OCI-LY7 (cell line): ENCODE data around the gene RAMP1. TPM values are rescaled to one million over a fixed set of nuclear protein-coding genes. Genes with fewer than 3 reads are reported as not detected.

Source experiments
- BruUV-seq: library from RNA; stranded (reverse); fragments of 400-500 nt; replicated peaks from 2 replicates; lab custom pipeline; 2021; lab: Mats Ljungman, UMichigan
- CTCF ChIA-PET: fragments of 300-600 bp; sonication (Branson Sonifier 250); formaldehyde crosslinking; loops from one replicate; lab custom pipeline; 2022; ENCODE audit warnings: antibody characterized with exemption; ENCODE audit not compliant: unreplicated experiment; lab: Charles Lee
- POLR2A ChIA-PET: fragments of 300-600 bp; sonication (Branson Sonifier 250); formaldehyde crosslinking; loops from one replicate; lab custom pipeline; 2022; ENCODE audit warnings: antibody characterized with exemption; lab: Charles Lee
- DNase-seq: peaks from one replicate; pipeline ENCODE4 v3.0.0-alpha.2; 2015; ENCODE audit warnings: low spot score
- H2AFZ ChIP-seq: fragments of 200-600 bp; sonication (generic), shearing (Covaris generic); 2 replicates; pipeline ENCODE4 v1.6.1; 2014; ENCODE audit warnings: mild to moderate bottlenecking, antibody characterized with exemption, low read length, moderate library complexity
- H3K27ac ChIP-seq: fragments of 200-600 bp; sonication (generic); 2 replicates; pipeline ENCODE4 v1.5.1; 2014; ENCODE audit warnings: mixed run types, low read depth, mild to moderate bottlenecking, moderate library complexity, low read length, inconsistent platforms; ENCODE audit not compliant: poor library complexity, severe bottlenecking
- H3K36me3 ChIP-seq: fragments of 200-600 bp; sonication (generic); 2 replicates; pipeline ENCODE4 v1.6.1; 2014; ENCODE audit warnings: mild to moderate bottlenecking, antibody characterized with exemption, low read length, moderate library complexity, mixed read lengths; ENCODE audit not compliant: insufficient read depth
- H3K4me1 ChIP-seq: fragments of 200-600 bp; sonication (generic); 2 replicates; pipeline ENCODE4 v1.5.1; 2014; ENCODE audit warnings: mild to moderate bottlenecking, low read length; ENCODE audit not compliant: insufficient read depth, poor library complexity, severe bottlenecking
- H3K4me2 ChIP-seq: fragments of 200-600 bp; sonication (generic); 2 replicates; pipeline ENCODE4 v1.6.1; 2014; ENCODE audit warnings: mild to moderate bottlenecking, low read length
- H3K4me3 ChIP-seq: fragments of 200-600 bp; sonication (generic); 2 replicates; pipeline ENCODE4 v1.5.1; 2014; ENCODE audit warnings: mild to moderate bottlenecking, low read depth, low read length; ENCODE audit not compliant: poor library complexity, severe bottlenecking
- H3K79me2 ChIP-seq: fragments of 200-600 bp; sonication (generic); 2 replicates; pipeline ENCODE4 v1.6.1; 2016; ENCODE audit warnings: low read depth, mild to moderate bottlenecking, low read length, moderate library complexity, mixed read lengths; ENCODE audit not compliant: insufficient read depth
- H3K9me2 ChIP-seq: fragments of 200-600 bp; sonication (generic); 2 replicates; pipeline ENCODE4 v1.6.1; 2016; ENCODE audit warnings: mild to moderate bottlenecking, low read length, mixed read lengths; ENCODE audit not compliant: insufficient read depth
- H3K9me3 ChIP-seq: fragments of 200-600 bp; sonication (generic); 2 replicates; pipeline ENCODE4 v1.6.1; 2014; ENCODE audit warnings: mild to moderate bottlenecking, mixed run types, low read length, mixed read lengths
- H4K20me1 ChIP-seq: fragments of 200-600 bp; sonication (generic); 2 replicates; pipeline ENCODE4 v1.6.1; 2014; ENCODE audit warnings: mild to moderate bottlenecking, antibody characterized with exemption, low read length, moderate library complexity, mixed read lengths; ENCODE audit not compliant: insufficient read depth
- EZH2phosphoT487 ChIP-seq: fragments of 200-600 bp; sonication (generic); IDR thresholded peaks from 2 replicates; pipeline ENCODE4 v1.6.1; 2018; ENCODE audit warnings: low read depth, borderline replicate concordance, mild to moderate bottlenecking, mixed run types, antibody characterized with exemption, low read length, moderate library complexity, mixed read lengths
- intact Hi-C: fragments of 100-400 bp; cut with micrococcal nuclease; formaldehyde crosslinking; loops from one replicate; pipeline ENCODE4 v1.10.0; 2022; ENCODE audit not compliant: unreplicated experiment
- total RNA-seq, 2 experiments: library from RNA; depleted of rRNA in 1 of 2; stranded (reverse); fragments of >200 nt in 1 of 2; shearing (Covaris generic) in 1 of 2; gene quantifications; 2 replicates each; pipeline ENCODE4 v1.2.3, GENCODE V29; 2014 to 2022
- TF ChIP-seq, protein P1 (sequence below): fragments of 200-600 bp; sonication (generic); conservative IDR thresholded peaks from 2 replicates; pipeline ENCODE4 v1.5.1; 2014; ENCODE audit warnings: mild to moderate bottlenecking, antibody characterized with exemption, low read length, moderate library complexity, mixed read lengths

Gene RAMP1
- total RNA-seq, 2 experiments from 2014 or later: not detected

DNA sequence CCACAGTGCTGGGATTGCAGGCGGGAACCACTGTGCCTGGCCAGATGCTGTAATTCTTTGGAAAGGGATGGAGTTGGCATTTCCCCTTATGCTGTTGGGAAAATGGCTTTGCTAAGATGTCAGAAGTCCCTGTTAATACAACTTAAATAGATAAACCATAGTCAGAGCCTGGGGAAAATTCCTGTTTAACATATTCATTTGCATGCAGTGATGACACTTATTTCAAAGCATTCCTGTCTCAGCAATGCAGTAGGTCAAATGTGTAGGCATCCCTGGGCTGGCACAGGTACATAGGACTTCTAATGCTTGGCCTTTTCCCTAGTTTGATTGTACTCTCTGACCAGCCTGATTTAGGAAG is 38.6 kb downstream of the RAMP1 start:
- no TSS peak for BruUV-seq
- Histone ChIP-seq H4K20me1 (no peaks in the 10 kb centered on the region), H3K4me3 (no peak overlapping the region), H3K4me1 (peaks cover 13% of the 10 kb centered on the region), H2AFZ (peak overlapping the region; percentile 74), H3K9me3 (no peaks in the 10 kb centered on the region), H3K79me2 (no peaks in the 10 kb centered on the region), H3K36me3 (no peaks in the 10 kb centered on the region), H3K27ac (no peak overlapping the region), H3K4me2 (peak overlapping the region; percentile 28; the same call in 1 of the 2 replicates), H3K9me2 (no peaks in the 10 kb centered on the region)
- ChIA-PET CTCF (no interaction called here), POLR2A (no interaction called here)
- DNase-seq: no peak
- TF ChIP-seq, protein P1, sequence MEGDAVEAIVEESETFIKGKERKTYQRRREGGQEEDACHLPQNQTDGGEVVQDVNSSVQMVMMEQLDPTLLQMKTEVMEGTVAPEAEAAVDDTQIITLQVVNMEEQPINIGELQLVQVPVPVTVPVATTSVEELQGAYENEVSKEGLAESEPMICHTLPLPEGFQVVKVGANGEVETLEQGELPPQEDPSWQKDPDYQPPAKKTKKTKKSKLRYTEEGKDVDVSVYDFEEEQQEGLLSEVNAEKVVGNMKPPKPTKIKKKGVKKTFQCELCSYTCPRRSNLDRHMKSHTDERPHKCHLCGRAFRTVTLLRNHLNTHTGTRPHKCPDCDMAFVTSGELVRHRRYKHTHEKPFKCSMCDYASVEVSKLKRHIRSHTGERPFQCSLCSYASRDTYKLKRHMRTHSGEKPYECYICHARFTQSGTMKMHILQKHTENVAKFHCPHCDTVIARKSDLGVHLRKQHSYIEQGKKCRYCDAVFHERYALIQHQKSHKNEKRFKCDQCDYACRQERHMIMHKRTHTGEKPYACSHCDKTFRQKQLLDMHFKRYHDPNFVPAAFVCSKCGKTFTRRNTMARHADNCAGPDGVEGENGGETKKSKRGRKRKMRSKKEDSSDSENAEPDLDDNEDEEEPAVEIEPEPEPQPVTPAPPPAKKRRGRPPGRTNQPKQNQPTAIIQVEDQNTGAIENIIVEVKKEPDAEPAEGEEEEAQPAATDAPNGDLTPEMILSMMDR: no peak
- TF ChIP-seq EZH2phosphoT487: no peak
- intact Hi-C loops: no loop called here

DNA sequence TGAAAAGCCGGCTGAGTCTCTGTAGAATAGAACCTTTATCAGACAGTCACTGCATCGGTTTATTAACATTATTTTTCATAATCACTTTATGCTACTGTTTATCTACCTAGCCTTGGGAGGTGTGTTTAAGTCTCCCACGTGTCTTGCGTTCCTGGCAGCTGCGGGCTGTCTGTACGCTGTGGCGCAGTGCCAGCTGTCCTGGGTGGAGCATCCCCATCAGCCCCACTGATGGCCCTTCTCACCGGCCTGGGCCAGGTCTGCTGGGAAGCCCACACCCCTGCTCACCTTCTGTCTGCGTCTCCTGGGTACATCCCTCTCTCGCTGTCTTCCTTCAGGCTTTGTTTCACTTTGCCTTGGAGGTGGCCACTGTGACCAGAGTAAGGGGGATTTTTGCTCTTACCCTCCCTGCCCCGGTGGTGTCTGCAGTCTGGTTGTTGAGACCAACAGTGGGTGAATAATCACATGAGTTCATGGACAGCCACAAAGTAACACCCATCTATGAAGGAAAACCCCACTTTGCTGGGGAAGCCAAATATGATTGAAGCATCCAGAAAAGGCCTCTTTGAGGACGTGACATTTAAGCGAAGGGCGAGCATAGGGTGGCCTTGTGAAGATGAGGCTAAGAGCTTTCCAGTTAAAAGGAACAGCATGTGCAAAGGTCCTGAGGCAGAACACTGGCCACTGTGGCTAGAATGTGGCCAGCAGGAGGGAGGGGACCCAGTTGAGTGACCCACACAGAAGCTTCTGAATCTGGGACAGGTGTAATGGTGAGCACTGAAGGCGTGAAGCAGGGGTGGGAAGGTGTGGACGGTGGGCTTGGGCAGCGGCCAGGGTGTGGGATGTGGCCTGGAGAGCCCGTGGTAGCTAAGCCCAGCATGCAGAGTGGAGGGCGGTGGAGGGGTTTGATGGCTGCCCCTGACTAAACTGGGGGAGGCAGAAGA is 41.7 kb downstream of the RAMP1 start:
- peaks cover 25% of the 10 kb centered on the region for H3K4me1 ChIP-seq
- intact Hi-C loops: no loop called here
- no peak overlapping the region for H2AFZ ChIP-seq

More for the DNA sequence above, 41.7 kb downstream of the RAMP1 start:
- ChIA-PET POLR2A (no interaction called here), CTCF (no interaction called here)
- no peak overlapping the region for H3K27ac ChIP-seq
- no TSS peak for BruUV-seq
- no peaks in the 10 kb centered on the region for H3K9me3 ChIP-seq
- H3K4me3 ChIP-seq: no peak overlapping the region
- no peaks in the 10 kb centered on the region for H3K79me2 ChIP-seq
- H3K36me3 ChIP-seq: no peaks in the 10 kb centered on the region
- no peak for TF ChIP-seq EZH2phosphoT487
- TF ChIP-seq, protein P1: no peak
- H3K9me2 ChIP-seq: no peaks in the 10 kb centered on the region
- no peak for DNase-seq
- H3K4me2 ChIP-seq: no peak overlapping the region
- no peaks in the 10 kb centered on the region for H4K20me1 ChIP-seq
